K562 (cell line): ENCODE data around the gene GARIN1A. TPM values are rescaled to one million over a fixed set of nuclear protein-coding genes. Genes with fewer than 3 reads are reported as not detected.

Experiments
- CTCFL ChIP-seq: IDR thresholded peaks from 2 replicates; pipeline ENCODE4 v1.6.1; 2011; ENCODE audit warnings: borderline replicate concordance, low read depth, mild to moderate bottlenecking, moderate library complexity, low read length; ENCODE audit not compliant: insufficient read depth, poor library complexity, severe bottlenecking
- DEAF1 ChIP-seq: fragments of 450-650 bp; formaldehyde crosslinking; IDR thresholded peaks from 2 replicates; pipeline ENCODE4 v1.4.0; 2020; ENCODE audit warnings: mild to moderate bottlenecking, moderate library complexity
- KHSRP ChIP-seq: fragments of 450-650 bp; IDR thresholded peaks from 2 replicates; pipeline ENCODE4 v1.6.1; 2017
- POLR3G ChIP-seq: IDR thresholded peaks from 2 replicates; pipeline ENCODE4 v1.6.1; 2011; ENCODE audit not compliant: insufficient read length, insufficient replicate concordance; ENCODE audit errors: extremely low read depth
- RNF2 ChIP-seq: sonication (generic); IDR thresholded peaks from 2 replicates; pipeline ENCODE4 v1.6.1; 2016
- TAF7 ChIP-seq: fragments of 450-650 bp; IDR thresholded peaks from 2 replicates; pipeline ENCODE4 v1.6.1; 2016; ENCODE audit warnings: missing genetic modification characterization, missing compliant biosample characterization
- TSC22D4 ChIP-seq: fragments of 450-650 bp; IDR thresholded peaks from 2 replicates; pipeline ENCODE4 v1.6.1; 2016; ENCODE audit warnings: missing genetic modification characterization, missing biosample characterization, control low read depth
- ZNF740 ChIP-seq, 3 experiments: fragments of 200-800 bp in 1 of 3; sonication (Bioruptor generic) in 1 of 3; sonication (generic) in 1 of 3; formaldehyde crosslinking in 1 of 3; IDR thresholded peaks; 2 replicates each; pipeline versions ENCODE4 v1.6.1 to v1.8.0; 2016 to 2022; ENCODE audit warnings: mild to moderate bottlenecking in 2 of 3, missing compliant biosample characterization in 2 of 3, missing genetic modification characterization in 2 of 3, missing genetic modification reagents in 1 of 3
- polyA plus RNA-seq, 8 experiments: library from polyadenylated mRNA; depleted of rRNA in 4 of 8; stranded (reverse) in 5 of 8; unstranded in 3 of 8; fragments of >200 nt; fragmentation: Nextera tagmentation in 2 of 8; fragmentation: Illumina TruSeq in 1 of 8; extraction: Ambion mirVana in 2 of 8; extraction: Trizol in 1 of 8; gene quantifications; 2 replicates each; pipeline versions ENCODE4 v1.2.1 to v1.2.3, GENCODE V29; 2011 to 2014; ENCODE audit warnings: inconsistent platforms in 1 of 8, missing spikeins in 1 of 8
- total RNA-seq, 7 experiments: library from RNA; depleted of rRNA in 6 of 7; stranded (reverse); fragments of >200 nt in 6 of 7; fragmentation: Illumina TruSeq in 2 of 7; extraction: Trizol in 2 of 7; gene quantifications; 2 replicates each; pipeline versions ENCODE4 v1.2.1 to v1.2.3, GENCODE V29; 2011 to 2021; ENCODE audit warnings: low replicate concordance in 1 of 7
- TF ChIP-seq, protein P1 (sequence below): fragments of 200-600 bp; sonication (generic); IDR thresholded peaks from one replicate; pipeline ENCODE4 v1.6.1; 2012; ENCODE audit warnings: mild to moderate bottlenecking, low read depth, low read length, inconsistent platforms

GARIN1A gene
- total and polyA plus RNA-seq, 9 of the 15 experiments (the other 6 are each of a cell fraction or from before 2014, with no cell fraction given): 0.01 to 0.41 (median 0.04) TPM; not detected in 3

GRCh38 chr7:128672927-128673517, 930 bp downstream of the GARIN1A start (continued):
- TF ChIP-seq ZNF740 (CRISPR knock-in tag; IDR thresholded peaks at IDR 0.05) (no peak), ZNF740 (tag; IDR thresholded peaks at IDR 0.05) (no peak), TSC22D4 (tag) (no peak), TAF7 (no peak), POLR3G (no peak), CTCFL (peak; percentile 88), RNF2 (no peak), DEAF1 (CRISPR knock-in tag) (no peak), KHSRP (no peak)
- TF ChIP-seq, protein P1, sequence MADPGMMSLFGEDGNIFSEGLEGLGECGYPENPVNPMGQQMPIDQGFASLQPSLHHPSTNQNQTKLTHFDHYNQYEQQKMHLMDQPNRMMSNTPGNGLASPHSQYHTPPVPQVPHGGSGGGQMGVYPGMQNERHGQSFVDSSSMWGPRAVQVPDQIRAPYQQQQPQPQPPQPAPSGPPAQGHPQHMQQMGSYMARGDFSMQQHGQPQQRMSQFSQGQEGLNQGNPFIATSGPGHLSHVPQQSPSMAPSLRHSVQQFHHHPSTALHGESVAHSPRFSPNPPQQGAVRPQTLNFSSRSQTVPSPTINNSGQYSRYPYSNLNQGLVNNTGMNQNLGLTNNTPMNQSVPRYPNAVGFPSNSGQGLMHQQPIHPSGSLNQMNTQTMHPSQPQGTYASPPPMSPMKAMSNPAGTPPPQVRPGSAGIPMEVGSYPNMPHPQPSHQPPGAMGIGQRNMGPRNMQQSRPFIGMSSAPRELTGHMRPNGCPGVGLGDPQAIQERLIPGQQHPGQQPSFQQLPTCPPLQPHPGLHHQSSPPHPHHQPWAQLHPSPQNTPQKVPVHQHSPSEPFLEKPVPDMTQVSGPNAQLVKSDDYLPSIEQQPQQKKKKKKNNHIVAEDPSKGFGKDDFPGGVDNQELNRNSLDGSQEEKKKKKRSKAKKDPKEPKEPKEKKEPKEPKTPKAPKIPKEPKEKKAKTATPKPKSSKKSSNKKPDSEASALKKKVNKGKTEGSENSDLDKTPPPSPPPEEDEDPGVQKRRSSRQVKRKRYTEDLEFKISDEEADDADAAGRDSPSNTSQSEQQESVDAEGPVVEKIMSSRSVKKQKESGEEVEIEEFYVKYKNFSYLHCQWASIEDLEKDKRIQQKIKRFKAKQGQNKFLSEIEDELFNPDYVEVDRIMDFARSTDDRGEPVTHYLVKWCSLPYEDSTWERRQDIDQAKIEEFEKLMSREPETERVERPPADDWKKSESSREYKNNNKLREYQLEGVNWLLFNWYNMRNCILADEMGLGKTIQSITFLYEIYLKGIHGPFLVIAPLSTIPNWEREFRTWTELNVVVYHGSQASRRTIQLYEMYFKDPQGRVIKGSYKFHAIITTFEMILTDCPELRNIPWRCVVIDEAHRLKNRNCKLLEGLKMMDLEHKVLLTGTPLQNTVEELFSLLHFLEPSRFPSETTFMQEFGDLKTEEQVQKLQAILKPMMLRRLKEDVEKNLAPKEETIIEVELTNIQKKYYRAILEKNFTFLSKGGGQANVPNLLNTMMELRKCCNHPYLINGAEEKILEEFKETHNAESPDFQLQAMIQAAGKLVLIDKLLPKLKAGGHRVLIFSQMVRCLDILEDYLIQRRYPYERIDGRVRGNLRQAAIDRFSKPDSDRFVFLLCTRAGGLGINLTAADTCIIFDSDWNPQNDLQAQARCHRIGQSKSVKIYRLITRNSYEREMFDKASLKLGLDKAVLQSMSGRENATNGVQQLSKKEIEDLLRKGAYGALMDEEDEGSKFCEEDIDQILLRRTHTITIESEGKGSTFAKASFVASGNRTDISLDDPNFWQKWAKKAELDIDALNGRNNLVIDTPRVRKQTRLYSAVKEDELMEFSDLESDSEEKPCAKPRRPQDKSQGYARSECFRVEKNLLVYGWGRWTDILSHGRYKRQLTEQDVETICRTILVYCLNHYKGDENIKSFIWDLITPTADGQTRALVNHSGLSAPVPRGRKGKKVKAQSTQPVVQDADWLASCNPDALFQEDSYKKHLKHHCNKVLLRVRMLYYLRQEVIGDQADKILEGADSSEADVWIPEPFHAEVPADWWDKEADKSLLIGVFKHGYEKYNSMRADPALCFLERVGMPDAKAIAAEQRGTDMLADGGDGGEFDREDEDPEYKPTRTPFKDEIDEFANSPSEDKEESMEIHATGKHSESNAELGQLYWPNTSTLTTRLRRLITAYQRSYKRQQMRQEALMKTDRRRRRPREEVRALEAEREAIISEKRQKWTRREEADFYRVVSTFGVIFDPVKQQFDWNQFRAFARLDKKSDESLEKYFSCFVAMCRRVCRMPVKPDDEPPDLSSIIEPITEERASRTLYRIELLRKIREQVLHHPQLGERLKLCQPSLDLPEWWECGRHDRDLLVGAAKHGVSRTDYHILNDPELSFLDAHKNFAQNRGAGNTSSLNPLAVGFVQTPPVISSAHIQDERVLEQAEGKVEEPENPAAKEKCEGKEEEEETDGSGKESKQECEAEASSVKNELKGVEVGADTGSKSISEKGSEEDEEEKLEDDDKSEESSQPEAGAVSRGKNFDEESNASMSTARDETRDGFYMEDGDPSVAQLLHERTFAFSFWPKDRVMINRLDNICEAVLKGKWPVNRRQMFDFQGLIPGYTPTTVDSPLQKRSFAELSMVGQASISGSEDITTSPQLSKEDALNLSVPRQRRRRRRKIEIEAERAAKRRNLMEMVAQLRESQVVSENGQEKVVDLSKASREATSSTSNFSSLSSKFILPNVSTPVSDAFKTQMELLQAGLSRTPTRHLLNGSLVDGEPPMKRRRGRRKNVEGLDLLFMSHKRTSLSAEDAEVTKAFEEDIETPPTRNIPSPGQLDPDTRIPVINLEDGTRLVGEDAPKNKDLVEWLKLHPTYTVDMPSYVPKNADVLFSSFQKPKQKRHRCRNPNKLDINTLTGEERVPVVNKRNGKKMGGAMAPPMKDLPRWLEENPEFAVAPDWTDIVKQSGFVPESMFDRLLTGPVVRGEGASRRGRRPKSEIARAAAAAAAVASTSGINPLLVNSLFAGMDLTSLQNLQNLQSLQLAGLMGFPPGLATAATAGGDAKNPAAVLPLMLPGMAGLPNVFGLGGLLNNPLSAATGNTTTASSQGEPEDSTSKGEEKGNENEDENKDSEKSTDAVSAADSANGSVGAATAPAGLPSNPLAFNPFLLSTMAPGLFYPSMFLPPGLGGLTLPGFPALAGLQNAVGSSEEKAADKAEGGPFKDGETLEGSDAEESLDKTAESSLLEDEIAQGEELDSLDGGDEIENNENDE: no peak
